ENCODE data around the gene DNLZ.

The DNLZ gene

DNA sequence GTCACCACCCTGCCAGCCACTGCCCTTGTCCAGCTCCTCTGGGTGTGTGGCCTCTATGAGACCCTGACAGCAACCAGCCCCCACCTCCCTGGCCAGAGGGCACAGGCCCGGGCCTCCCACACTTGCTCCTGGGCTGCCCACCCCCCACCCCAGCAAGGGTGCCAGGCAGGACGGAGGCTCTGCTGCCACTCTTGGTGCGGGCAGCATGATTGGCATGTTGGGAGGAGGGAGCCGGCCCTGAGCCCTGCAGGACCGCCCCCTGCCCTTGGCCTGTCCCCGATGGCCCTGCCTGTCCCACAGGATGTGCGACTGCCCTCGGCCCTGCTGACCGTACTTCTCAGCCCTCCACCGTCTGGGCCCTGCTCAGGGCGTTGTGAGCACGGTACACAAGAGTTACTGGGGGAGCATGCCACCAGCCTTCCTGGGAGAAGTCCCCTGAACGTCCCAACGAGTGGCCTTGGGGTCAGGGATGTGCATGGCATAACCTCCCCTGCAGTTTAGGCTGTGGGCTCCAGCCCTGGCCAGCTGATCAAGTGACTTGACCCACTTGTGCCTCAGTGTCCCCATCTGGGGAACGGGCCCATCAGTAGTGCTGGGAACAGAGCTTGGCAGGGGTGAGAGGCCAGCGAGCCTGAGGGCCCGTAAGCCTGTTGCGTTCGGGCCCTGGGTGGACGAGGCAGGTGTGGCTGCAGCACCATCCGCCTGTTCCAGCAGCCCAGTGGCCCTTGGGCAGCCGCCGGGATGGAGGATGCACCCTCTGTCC is 20.2 kb downstream of the DNLZ start:
- no peak for DNase-seq (ENCODE audit: low read depth)

GRCh38 chr9:136342181-136343120 is 21.1 kb downstream of the DNLZ start:
- DNase-seq (ENCODE audit: low read depth), result no peak

GRCh38 chr9:136341769-136342168 is 21.8 kb downstream of the DNLZ start:
- no peak for DNase-seq (ENCODE audit: low read depth)

DNA sequence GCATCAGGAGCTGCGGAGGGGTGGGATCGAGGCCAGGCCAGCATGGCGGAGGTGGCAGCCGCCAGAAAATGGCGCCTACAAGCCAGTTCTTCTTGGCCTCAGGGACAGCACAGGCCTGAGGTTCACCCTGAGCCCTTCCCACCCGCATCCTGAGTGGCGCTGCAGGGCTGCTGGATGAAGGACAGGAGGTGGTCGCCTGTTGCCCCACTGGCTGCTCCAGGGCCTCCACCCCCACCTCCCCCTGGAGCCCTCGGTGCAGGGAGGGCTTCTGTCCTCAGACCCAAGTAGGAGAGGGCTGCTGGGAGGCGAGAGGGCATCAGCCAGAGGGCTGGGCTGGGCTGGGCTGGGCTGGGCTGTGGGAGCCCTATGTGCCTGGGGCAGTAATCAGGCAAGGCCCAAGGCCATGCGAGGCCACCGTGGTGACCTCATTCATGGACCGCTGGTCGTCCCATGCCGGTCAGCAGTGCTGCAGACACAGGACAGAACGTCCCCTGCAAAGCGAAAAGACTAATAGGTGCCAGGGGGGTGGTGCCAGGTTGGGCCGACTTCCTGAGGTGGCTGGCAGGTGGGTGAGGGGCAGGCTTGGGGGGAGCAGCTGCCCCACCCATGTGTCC is 22.4 kb downstream of the DNLZ start:
- no peak for DNase-seq (ENCODE audit: low read depth)

- no peak for DNase-seq (ENCODE audit: low read depth)
These were observed 23.0 kb downstream of the DNLZ start for GRCh38 chr9:136340356-136341041.

- DNase-seq (ENCODE audit: low read depth), result no peak
These were observed 23.6 kb downstream of the DNLZ start for GRCh38 chr9:136339958-136340310.

DNA sequence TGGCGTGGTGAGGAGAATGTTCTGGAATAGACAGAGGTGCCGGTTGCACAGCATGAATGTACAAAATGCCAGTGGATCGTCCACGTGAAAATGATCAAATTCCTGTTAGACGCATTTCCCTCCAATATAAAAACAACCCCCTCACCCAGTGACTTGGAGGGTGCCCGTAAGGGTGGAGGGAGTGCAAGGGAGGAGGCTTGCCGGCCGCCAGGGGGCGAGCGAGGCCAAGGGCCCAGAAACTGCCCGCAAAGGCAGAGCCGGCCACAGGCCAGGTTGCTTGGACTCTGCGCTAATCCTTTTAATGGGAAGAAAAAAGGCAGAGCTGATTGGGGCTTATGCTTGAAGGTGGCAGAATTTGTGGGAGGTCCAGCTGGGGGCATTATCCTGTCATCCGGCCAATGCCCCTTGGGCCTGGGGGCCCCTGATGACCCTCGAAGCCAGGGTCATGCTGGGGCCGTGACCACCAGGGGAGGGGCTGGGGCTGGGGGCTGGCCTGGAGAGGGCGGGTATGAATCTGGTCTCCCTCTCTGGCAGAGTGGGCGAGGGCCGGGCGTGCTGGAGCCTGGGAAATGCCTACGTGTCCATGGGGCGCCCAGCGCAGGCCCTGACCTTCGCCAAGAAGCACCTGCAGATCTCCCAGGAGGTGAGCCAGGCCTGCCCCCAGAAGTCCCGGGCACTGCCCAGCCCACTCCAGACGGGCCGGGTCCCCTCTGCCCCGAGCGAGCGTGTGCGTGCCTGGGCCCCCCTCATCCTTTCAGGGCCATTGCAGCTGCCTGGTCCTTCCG is 24.2 kb downstream of the DNLZ start:
- DNase-seq (ENCODE audit: low read depth), result no peak

DNA sequence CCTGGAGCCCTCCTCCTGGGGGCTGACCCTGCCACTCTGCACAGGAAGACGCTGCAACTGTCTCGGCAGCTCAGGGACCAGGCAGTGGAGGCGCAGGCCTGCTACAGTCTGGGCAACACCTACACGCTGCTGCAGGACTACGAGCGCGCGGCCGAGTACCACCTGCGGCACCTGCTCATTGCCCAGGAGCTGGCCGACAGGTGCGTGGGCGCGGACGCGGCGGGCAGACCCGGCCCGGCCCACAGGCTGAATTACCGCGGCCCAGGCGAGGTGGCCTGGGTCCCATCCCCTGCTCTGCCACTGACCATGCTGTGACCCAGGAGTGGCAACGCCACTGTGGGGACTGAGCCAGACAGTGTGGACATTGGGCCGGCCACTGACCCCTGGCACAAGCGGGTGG is 25.0 kb downstream of the DNLZ start:
- no peak for DNase-seq (ENCODE audit: low read depth)

DNA sequence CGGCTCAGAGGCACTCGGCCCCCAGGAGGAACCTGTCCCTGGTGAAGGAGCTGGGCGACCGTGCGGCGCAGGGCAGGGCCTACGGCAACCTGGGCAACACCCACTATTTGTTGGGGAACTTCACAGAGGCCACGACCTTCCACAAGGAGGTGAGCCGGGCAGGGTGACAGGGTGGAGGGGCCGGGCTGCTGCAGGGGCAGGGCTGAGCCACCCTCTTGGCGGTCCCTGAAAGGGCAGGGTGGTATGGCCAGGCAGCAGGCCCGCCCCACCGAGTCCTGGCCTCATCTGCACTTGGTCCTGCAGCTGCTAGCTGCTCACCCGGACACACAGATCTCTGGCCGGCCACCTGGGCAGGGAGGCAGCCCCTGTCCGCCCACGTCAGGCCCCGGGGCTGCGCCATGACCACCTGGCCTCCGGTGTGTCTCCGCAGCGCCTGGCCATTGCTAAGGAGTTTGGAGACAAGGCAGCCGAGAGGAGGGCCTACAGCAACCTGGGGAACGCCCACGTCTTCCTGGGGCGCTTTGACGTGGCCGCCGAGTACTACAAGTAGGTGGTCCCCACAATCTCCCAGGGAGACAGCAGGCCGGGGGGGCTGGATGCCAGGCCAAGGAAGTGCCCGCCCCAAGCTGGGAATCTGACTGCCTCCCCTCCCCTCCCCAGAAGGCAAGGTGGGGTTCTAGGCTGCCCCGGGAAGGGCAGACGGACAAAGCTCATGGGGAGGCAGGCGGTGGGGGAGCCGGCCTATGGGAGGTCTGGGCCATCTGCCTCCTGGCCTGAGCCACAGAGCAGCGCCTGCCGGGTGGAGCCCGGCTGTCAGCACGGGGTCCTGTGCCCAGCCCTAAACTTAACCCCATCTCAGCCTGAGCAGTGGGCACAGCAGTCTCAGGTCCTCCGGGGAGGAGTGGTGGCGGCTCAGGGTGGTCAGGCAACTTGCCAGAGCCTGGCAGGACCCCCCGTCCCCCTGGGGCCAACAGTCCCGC is 25.8 kb downstream of the DNLZ start:
- DNase-seq (ENCODE audit: low read depth), result no peak

DNA sequence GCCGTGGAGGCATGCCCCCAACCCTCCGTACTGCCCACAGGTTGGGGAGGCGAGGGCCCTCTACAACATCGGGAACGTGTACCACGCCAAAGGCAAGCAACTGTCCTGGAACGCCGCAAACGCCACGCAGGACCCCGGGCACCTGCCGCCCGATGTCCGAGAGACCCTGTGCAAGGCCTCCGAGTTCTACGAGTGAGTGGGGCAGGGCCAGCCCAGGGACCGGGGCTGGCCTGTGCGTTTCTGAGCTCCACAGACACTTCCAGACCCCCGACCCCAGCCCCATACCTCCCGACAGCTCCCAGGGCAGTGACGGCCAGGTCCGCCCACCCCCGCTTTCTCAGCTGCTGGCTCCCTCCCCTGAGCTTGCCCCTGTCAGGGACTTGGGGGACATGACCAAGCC is 26.7 kb downstream of the DNLZ start:
- DNase-seq (ENCODE audit: low read depth), result no peak

GRCh38 chr9:136336156-136336870 is 27.2 kb downstream of the DNLZ start:
- DNase-seq (ENCODE audit: low read depth), result no peak

GRCh38 chr9:136335296-136336155 is 28.0 kb downstream of the DNLZ start:
- DNase-seq (ENCODE audit: low read depth), result no peak

- no peak for DNase-seq (ENCODE audit: low read depth)
These were observed 29.0 kb downstream of the DNLZ start for GRCh38 chr9:136334541-136334940.

- DNase-seq (ENCODE audit: low read depth), result no peak
These were observed 30.1 kb downstream of the DNLZ start for GRCh38 chr9:136333486-136333885.

DNA sequence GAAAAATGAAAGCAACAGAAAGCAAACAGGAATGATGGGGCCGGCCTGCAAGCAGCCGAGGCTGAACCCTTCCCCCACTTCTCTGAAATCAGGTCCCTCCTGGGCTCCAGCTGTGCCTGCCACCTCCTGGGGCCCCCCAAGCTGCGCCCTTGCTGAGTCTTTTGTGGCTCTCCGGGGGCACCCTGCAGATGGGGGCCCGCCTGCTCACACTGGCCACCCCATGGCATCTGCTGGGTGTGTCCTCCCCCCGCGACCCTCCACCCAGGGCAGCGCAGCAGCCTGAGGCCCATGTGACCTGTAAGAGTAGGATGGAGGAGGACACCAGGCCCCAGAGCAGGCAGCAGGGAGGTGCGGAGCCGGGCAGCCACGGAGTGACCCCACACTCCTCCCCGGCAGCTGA is 30.5 kb downstream of the DNLZ start:
- DNase-seq (ENCODE audit: low read depth), result no peak

- DNase-seq (ENCODE audit: low read depth), result no peak
These were observed 31.0 kb downstream of the DNLZ start for GRCh38 chr9:136332482-136332983.

DNA sequence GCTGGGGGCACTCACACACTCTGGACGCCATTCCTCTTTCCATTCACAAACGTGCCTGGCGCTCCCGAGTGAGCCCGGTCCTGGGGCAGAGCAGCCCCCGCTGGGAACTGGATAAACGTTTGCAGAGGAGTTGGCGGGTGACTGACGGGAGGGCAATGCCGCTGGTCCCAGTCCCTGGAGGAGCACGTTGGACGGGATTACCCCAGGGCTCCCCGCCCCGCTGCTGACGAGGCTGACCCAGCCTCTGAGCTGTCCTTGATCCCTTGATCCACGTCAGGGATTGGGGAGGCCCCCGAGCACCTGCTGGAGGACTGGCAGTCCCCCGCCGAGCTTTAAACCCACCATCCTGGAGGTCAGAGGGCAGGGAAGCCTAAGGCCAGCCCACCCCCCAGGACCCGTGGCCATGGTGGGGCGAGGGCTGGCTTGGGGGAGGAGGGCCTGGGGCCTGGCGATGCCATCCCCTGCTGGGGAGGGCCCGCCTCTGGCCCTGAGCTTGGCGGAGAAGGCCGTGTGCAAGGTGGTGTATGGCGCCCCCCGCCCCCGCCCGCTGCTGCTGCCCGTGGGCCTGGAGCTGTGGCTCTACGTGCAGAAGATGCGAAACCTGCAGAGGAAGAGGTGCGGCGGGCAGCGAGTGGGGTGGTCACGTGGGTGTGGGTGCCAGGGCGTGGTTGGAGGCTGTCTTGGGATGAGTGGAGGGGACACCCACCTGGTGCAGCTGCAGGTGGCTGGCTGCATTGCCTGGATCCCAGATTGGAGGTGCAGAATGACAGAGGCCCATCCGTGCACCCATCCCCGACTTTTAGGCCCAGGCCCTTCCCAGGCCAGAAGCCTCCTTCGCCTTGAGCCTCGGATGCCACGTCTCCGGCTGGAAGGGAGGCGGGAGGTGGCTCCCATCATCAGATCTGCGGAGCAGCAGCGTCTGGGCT is 31.7 kb downstream of the DNLZ start:
- no peak for DNase-seq (ENCODE audit: low read depth)
